Activated CD4-positive, alpha-beta T cell treated with anti-CD3 and anti-CD28 coated beads, Interleukin-2, amount 50 U/mL, for 4 hours (primary cell): ENCODE data around the gene SAV1.
"Not testable (repeated sequence)": the region's sequence is repeated elsewhere in the genome, so short reads cannot be mapped to it uniquely, and the experiment has no call there.

Source experiments
- DNase-seq, 2 experiments: peaks; one replicate each; pipeline ENCODE4 v3.0.0-alpha.2; 2020

Gene SAV1

DNA sequence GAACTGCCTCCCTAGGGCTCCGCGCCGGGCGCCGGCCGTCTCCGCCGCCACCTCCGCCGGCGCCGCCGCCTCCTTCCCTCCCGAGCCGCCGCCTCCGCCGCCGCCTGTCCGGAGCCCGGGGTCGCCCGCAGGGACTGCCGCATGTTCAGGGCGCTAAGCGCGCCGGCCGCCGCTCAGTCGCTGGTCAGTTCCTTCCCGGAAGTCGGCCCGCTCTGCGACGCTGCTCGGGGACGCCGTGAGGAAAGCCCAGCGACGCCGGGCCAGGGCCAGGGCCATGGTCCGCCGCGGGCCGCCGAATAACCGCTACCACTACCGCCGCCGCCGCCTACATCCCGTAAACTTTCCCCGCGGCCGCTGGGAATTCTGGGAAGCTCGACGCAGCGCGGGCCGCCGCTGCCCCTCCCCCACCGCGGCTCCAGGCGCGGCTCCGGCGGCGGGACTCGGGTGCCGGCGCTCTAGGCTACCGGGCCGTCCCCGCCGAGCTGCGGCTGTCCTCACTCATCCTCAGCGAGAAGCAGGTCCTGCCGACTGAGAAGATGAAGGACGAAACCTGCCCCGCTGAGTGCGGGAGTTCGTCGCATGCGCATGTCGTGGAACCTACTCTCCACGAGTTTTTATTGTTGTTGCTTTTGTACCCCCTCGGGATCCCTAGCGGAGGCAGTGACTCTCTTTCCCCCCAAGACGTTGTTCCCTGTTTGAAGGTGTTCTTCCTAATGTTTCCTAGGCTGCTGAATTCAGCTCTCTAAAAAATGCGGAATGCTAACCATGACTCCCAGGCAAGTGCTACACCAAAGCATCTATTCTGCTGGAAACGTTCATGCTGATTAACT is at the start of gene SAV1:
Gene SAV1 (minus strand): TSS at position 311 of the 830 bp plus-strand sequence. CDS start 339 bp downstream, outside the sequence.
- peak; percentile 23 to 27 for DNase-seq

DNA sequence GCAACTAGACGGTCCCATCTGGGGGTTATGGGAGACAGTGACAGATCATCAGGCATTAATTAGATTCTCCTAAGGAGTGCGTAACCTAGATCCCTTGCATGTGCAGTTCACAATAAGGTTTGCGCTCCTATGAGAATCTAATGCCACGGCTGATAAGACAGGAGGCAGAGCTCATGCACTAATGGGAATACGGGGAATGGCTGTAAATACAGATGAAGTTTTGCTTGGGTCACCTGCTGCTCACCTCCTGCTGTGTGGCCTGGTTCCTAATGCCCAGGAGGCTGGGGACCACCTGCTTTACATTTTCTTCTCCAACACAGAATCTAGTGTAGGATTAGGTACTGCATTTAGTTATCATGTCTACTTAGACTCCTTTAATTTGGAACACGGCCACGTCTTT is 49.7 kb upstream of the SAV1 start:
- no peak for DNase-seq

DNA sequence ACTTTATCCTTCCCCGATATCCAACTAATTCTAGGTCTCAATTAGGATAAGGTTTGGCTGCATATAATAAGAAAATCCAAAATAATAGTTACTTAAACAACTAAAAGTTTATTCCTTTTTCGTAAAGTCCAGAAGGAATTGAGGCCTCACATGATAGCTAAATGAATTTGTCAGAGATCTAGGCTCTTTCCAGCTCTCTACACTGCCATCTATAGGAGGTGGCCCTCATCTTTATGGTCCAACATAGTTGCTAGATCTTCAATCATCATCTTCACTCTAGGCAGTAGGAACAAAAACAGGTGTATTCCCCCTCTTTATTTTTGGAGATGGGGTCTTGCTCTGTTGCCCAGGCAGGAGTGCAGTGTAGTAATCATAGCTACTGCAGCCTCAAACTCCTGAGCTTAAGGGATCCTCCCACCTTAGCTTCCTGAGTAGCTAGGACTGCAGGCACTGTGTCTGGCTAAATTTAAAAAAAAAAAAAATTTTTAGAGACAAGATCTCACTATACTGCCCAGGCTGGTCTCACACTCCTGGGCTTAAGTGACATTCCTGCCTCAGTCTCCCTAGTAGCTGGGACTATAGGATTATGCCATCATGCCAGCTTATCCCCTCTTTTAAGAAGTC is 46.5 kb upstream of the SAV1 start:
- no peak for DNase-seq

DNA sequence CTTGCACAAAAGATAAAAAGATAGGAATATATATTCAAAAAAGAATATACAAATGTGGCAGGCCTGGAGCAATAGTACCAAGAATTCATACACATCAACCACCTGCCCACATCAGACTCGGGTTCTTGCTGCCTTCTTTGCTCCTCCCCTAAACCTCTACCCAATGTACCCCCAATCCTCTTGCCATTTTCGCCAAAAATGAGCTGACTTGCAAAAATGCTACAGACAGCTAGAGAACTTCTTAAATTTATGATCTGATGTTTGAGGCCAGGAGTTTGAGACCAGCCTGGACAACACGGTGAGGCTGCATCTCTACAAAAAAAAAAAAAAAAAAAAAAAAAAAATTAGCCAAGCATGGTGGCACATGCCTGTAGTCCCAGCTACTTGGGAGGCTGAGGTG is 42.9 kb upstream of the SAV1 start:
- DNase-seq, result no peak

DNA sequence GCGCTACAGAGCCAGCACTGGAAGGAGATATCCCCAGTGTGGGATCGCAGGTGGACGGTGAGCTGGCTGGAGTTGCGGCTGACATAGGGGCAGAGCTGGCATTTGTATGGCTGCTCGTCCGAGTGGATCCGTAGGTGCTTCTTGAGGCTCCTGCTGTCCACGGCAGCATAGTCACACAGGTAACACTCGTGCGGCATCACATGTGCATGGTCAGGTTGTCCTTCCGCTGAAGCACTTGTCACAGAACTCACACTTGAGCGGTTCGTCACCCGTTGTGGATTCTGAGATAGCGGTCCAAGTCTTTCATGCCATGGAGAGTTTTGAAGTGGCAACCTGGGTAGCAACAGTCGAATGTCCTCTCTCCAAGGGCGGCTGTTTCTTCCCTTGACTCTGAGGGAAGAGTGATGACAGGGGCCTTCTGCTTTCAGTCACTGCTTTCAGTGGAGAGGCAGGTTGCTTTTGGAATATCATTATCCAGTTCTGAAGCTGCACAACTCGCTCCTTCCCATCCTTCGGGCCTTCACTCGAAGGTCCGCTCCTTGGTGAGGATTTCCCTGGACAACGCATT is 37.0 kb upstream of the SAV1 start:
- no peak for DNase-seq

DNA sequence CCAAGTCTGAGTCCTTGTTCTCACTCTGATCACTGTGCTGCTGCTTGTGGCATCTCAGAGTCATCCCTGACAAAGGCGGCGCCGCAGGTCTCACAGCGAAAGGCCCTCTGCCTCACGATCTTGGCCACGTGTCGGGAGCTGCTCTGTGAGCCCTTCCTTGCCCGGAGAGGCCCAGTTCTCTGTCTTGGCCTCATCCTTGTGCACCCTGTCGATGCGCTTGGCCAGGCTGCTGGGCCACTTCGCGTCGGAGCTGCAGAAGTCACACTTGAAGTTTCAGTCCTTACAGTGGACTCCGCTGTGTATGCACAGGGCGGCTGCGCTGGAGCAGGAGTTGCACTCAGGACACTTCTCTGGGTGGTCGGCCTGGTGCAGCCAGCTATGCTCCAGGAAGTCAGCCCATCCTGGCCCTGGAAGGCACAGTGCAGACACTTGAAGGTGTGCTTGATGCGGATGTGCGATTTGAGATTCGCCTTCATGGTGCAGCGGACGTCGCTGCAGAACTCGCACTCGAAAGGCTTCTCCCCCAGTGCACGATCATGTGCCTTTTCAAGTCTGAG is 36.4 kb upstream of the SAV1 start:
- DNase-seq, result no peak

DNA sequence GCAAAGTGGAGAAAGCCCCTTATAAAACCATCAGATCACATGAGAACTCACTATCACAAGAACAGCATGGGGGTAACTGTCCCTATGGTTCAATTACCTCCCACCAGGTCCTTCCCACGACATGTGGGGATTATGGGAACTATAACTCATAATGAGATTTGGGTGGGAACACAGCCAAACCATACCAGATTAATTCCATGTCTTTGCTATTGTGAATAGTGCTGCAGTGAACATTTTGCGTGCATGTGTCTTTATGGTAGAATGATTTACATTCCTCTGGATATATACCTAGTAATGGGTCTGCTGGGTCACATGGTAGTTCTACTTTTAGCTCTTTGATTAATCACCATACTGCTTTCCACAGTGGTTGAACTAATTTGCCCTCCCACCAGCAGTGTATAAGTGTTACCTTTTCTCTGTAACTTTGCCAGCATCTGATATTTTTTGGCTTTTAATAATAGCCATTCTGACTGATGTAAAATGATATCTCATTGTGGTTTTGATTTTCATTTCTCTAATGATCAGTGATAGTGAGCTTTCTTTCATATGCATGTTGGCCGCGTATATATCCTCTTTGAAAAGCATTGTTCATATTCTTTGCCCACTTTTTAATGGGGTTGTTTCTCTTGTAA is 29.7 kb upstream of the SAV1 start:
- DNase-seq, result no peak

DNA sequence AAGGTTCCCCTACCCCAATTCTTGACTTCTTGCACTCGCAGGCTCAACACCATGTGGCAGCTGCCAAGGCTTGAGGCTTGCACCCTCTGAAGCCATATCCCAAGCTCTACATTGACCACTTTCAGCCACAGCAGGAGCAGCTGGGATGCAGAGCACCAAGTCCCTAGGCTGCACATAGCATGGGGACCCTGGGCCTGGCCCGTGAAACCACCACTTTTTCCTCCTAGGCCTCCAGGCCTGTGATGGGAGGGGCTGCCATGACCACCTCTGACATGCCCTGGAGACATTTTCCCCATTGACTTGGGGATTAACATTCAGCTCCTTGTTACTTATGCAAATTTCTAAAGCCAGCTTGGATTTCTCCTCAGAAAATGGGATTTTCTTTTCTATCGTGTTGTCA is 26.2 kb upstream of the SAV1 start:
- DNase-seq, result not testable (repeated sequence)

DNA sequence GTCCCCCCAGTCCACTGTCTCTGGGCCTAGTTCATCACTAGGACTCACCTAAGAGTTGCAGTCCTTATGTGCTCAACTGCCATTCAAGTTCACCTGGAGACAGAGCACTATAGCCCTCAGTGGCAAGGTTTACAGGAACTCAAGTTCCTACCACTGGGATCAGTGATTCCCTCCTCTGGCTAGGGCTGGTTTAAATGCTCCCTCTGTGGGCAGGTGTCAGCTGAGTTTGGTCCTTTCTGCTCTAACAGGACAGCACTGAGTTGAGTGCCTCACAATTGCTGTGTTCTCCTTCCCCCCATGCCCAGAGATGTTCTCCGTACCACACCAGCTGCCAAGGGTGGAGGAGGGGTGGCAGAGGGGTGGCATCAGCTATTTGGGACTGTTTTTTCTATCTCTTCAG is 20.8 kb upstream of the SAV1 start:
- no peak for DNase-seq

DNA sequence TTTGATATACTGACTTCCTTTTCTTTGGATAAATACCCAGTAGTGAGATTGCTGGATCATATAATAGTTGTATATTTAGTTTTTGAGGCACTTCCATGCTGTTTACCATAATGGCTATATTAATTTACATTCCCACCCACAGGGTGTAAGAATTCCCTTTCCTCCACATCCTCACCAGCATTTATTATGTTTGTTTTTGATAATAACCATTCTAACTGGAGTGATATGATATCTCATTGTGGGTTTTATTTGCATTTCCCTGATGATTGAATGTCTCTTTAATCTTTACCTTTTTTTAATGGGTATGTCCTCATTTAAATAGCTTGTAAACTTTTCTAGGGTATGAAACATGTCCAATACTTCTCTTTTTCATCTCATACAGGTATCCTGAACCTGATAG is 11.6 kb upstream of the SAV1 start:
- no peak for DNase-seq

DNA sequence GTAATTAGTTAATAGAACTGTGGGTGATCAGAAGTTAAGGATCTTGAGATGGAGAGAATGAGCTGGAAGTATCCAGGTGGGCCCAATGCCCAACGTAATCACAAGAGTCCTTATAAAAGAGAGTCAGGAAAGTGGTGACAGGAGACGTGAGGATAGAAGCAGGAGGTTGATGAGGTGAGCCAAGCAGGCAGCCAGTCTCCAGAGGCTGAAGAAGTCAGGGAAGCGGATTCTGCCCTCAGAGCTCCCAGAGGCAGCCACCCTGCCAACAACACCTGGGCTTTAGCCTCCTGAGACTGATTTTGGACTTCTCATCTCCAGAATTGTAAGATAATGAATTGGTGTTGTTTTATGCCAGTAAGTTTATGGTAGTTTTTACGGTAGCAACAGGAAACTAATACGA is 10.1 kb upstream of the SAV1 start:
- no peak for DNase-seq

DNA sequence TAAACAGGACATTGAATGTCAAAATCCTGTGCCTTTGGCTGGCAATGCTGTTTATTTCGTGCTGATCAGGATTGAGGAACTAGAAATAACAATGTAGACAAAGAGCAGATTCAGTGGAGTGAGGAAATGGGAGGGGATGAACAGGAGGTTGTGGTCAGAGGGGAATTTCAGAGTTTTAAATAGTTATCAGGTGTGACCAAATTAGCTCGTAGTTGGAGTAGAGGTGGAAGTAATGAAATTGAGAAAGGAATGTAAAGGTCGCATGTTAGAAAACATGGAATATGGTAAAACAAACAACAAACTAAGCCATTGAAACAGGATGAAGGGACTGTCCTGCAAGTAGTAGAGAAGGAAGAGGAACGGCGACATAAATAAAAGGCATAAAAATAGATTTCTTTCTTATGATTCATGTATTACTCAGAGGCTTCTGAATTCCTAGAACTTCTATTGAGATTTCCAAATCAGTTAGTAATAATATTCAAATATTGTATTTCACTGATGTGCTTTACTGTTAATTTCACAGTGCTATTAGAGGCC is 9.5 kb upstream of the SAV1 start:
- no peak for DNase-seq

DNA sequence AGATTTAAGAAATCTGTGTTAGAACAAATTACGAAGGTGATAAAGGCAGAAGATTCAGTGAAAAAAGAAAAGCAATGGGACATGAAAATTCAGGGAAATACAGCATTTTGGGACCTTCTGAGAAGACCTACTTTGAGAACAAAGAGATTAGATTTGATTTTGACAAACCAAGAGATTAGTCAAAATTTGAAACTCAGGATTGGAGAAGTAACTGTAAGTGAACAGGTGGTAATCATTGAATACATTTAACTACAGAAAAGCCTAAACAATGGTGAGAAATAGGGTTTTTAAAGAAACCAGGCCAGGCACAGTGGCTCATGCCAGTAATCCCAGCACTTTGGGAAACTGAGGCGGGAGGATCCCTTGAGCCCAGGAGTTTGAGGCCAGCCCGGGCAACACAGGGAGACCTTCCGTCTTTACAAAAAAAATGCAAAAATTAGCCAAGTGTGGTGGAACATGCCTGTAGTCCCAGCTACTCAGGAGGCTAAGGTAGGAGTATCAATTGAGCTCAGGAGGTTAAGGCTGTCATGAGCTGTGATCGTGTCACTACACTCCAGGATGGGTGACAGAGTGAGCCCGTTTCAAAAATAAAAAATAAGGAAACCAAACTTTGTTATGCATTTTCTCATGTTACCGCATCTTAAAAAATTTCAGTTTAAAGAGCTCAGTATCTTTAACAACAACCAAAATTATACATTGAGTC is 8.9 kb upstream of the SAV1 start:
- no peak for DNase-seq

DNA sequence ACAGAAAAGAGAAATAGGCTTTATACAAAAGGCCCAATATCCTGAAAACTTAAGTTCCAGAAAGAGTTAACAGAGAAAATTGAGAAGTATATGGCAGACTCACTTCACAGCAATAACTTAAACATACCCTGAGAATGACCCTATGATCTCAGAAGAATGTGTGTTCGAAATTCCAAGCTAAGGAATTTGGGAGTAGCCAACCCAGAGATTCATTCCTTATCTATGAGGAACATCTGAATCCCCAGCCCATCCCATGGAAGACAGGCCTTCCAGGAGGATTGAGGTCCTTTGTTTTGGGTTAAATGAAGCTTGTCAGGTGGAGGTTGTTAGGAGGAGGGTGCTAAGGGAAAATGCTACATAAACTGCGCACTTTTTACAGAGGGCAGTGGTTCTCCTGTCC is 7.5 kb upstream of the SAV1 start:
- DNase-seq, result no peak

DNA sequence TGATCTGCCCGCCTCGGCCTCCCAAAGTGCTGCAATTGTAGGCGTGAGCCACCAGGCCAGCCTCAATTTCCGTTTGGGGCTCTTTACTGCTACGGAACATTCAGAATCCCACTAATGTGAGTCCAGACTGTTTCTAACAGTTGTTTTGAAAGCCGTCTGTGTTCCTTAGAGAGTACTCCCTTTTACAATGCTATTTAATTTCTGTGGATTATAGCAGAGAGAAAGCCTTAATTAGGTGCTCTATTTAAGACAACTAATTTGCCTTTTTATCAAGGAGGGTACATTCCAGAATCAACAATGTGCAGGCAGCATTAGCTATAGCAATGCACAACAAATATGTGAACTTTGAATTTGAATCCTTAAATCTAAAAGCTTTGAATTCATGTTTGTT is 2.8 kb upstream of the SAV1 start:
- DNase-seq, result no peak

DNA sequence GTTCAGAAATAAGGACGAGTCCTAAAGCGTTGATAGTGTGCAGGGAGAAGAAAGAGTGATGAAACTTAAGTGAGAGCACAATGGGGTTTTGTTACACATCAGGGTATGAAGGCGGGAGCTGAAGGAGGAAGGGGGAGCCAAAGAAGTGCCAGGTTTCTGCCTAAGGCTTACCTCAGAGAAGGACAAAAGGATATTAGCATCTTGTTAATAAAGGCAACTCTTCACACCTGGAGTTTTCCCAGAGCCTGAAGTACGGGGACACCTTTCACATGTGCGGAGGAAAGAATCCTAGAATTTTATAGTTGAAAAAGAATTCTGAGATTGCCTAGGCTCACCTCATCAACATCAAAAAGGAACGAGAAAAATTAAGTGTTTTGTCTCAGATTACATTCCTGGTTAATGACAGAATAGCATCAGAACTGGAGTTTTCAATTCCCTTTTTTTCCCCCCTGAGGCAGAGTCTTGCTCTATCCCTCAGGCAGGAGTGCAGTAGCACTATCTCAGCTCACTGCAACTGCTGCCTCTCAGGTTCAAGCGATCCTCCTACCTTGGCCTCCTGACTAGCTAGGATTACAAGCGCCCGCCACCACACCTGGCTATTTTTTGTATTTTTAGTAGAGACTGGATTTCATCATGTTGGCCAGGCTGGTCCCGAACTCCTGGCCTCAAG is 2.2 kb upstream of the SAV1 start:
- no peak for DNase-seq

DNA sequence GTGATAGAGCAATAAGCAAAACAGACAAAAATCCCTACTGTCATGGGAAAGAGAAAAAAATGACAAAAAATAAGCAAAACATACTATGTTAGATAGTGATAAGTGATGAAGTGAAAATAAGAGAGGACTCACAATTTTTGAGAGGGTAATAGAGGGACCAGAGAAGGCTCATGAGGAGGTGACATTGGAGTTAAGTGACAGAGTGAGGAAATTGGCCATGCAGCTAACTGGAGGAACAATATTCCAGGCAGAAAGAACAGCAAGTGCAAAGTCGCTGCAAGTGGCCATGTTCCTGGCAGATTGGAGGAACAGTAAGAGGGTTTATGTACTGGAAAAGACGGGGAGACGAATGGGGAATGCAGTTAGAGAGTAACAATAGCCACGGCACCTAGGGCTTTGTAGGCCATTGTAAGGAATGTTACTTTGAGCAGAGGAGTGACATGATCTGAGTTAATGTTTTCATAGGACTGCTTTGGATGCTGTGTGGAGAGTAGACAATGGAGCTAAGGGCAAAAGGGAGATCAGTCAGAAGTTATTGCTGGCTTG is 1.4 kb upstream of the SAV1 start:
- DNase-seq, result no peak

DNA sequence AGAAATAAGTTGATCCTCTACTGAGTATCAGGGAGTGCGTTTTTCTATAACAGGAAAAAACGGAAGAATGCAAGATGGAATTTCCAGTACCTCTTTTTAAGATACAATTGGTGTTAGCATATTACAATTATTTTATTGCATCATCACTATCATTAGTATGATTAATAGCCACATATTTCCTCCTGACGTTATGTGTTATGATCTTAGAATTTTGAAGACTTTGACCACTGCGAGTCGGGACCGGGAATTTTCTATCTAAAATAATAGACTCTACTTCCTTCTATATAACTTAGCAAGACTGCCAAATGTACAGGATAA is 679 bp upstream of the SAV1 start:
- DNase-seq, result no peak

DNA sequence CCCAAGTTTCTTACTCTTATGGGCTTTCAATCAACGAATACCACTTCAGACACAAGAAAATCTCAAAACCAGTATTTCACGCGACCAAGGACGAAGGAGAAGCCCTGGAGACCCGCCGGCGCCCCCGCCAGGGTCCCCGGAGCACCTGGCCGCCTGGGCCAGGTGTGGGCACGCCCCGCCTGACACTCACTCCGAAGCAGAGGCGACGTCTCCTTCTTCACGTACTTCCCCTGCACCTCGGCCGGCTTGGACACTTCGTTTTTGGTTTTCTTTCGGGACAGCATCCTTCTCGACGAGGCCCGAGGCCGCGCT is 466 bp downstream of the SAV1 start:
- DNase-seq, result peak in 1 of 2 experiments; percentile 15

DNA sequence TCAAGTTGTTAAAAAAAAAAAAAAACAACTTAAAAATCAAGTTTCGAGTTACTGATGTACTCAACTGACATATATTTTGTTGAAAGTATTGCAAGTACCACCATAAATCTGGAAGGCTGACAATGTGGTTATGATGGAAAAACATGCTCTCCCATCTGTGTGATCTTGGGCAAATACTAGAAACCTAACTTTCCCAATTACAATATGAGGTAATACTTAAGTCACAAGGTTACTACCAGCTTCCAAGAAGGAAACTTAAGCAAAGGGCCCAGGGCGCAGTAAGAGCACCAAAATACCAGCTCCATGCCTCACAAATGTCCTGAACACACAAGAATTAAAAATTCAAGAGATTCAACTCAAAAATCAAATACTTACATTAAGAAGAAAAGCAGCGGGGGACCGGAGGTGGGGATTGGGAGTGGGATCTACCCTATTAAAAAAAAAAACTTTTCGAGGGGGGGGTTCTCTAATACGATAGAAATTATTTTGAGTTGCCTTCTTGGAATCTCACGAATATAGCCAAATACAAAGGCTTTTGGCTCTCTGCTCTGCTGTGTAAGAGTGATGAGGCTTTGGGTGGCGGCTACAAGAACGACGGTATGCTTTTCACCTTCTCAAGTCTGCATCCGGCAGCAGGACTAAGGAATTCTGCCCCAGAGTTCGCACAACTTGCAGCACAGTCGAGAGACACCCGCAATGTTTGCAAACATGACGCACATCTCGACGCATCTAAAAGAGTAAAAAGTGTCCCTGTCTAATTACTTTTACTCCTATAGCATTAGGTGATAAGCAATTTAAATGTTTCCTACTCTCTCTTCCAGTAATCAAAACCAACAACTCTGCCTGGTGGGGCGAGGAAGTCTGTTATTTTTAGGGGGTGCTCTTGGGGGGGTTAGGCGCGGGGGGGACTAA is 1.1 kb downstream of the SAV1 start:
- DNase-seq, result peak; percentile 3 to 4

DNA sequence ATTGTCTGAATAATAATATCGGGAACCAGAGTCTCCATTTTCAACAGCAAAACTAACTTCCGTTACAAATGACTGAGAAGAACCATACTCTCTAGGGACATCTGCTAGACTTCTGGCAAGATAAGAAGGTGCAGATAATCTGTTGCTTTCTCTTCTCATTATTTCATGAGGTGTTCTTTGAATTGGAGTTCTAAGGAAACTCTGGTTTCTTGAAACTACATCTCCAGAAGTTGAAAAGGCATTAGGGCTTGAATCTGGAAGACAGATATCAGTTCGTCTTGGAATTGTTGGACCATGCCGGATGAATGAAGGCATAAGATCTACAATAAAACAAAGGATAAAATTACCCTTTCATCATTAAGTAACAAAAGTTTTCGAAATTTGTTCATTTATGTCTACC is 2.8 kb downstream of the SAV1 start:
- DNase-seq, result not testable (repeated sequence)
